RWPE1 (cell line): ENCODE results near the gene CDH13.

Source experiments
- CTCF ChIA-PET: fragments of 350-600 bp; sonication (Branson Sonifier 250); formaldehyde crosslinking; extraction: SDS; loops from one replicate; lab custom pipeline; 2021; lab: Yijun Ruan, JAX
- POLR2A ChIA-PET: fragments of 400-600 bp; formaldehyde crosslinking; extraction: SDS; loops from one replicate; lab custom pipeline; 2020; ENCODE audit warnings: antibody characterized with exemption; ENCODE audit not compliant: low non-redundant PET; lab: Yijun Ruan, JAX
- DNase-seq: peaks from one replicate; pipeline ENCODE4 v3.0.0; 2012; ENCODE audit warnings: low spot score
- H3K27ac ChIP-seq: fragments of 450-650 bp; 2 replicates; pipeline ENCODE4 v1.5.1; 2017
- CTCF ChIP-seq: fragments of 450-650 bp; conservative IDR thresholded peaks from 2 replicates; pipeline ENCODE4 v1.5.1; 2017; ENCODE audit warnings: low read depth, mild to moderate bottlenecking

Gene CDH13

GRCh38 chr16:83271970-83272575 is 645.3 kb downstream of the CDH13 start:
- TF ChIP-seq CTCF = no peak
- H3K27ac ChIP-seq = no peak overlapping the region
- ChIA-PET POLR2A (no interaction called here), CTCF (no interaction called here)
- no peak for DNase-seq

GRCh38 chr16:83272843-83273242 is 646.1 kb downstream of the CDH13 start:
- CTCF ChIA-PET = no interaction called here
- TF ChIP-seq CTCF = no peak

GRCh38 chr16:83273504-83274173 is 646.9 kb downstream of the CDH13 start:
- ChIA-PET CTCF (no interaction called here), POLR2A (no interaction called here)
- no peak for TF ChIP-seq CTCF
- no peak for DNase-seq
- no peak overlapping the region for H3K27ac ChIP-seq

More at GRCh38 chr16:83272843-83273242, 646.1 kb downstream of the CDH13 start:
- H3K27ac ChIP-seq = no peak overlapping the region
- no peak for DNase-seq
- POLR2A ChIA-PET = no interaction called here

- DNase-seq = no peak
- ChIA-PET POLR2A (no interaction called here), CTCF (interaction anchor here (0.6 kb wide), 1 partner anchor 581 kb away, joined by 4 read pairs; no protein-coding TSS in a partner anchor)
- no peak for TF ChIP-seq CTCF
- no peak overlapping the region for H3K27ac ChIP-seq
Measured at GRCh38 chr16:83279251-83279650, 652.5 kb downstream of the CDH13 start.

GRCh38 chr16:83285921-83286320 is 659.2 kb downstream of the CDH13 start:
- H3K27ac ChIP-seq = no peak overlapping the region
- DNase-seq = no peak
- no peak for TF ChIP-seq CTCF
- CTCF ChIA-PET = no interaction called here
- POLR2A ChIA-PET = no interaction called here

GRCh38 chr16:83296505-83296904 is 669.7 kb downstream of the CDH13 start:
- TF ChIP-seq CTCF = no peak
- H3K27ac ChIP-seq = no peak overlapping the region
- DNase-seq = no peak
- POLR2A ChIA-PET = no interaction called here
- CTCF ChIA-PET = no interaction called here
